Measurements from ENCODE around the gene C19orf81.
A peak's percentile ranks its signal among the peaks of the same experiment; 100 is the strongest.

Gene C19orf81

DNA sequence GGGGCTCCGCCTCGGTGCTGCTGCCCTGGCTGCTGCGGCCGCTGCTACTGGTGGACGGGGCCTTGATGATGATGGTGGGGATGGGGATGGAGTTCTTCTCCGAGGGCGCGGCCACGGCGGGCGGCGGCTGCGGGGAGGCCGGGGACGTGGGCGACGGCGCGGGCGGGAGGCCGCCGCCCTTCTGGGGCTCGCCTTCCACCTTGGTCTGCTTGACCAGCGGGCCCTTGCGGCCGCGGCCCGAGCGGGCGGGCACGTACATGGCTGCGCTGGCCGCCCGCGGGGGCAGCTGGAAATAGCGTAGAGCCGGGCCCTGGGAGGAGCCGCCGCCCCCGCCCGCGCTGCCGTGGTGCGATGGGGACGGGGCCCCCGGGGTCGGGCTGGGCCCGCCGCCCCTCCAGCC lies 19.2 kb downstream of the C19orf81 start:
- no peak for DNase-seq (ENCODE audit: extremely low spot score)
- ChIA-PET CTCF (no interaction called here), POLR2A (no interaction called here)
- TF ChIP-seq NFRKB (IDR thresholded peaks at IDR 0.05) (no peak), FOXM1 (IDR thresholded peaks at IDR 0.05; ENCODE audit: borderline replicate concordance) (no peak), CTBP1 (IDR thresholded peaks at IDR 0.05; ENCODE audit: borderline replicate concordance) (no peak), FOXA1 (IDR thresholded peaks at IDR 0.05) (no peak), ZNF384 (IDR thresholded peaks at IDR 0.05) (no peak), FOXK2 (IDR thresholded peaks at IDR 0.05) (no peak)

GRCh38 chr19:50668879-50669278 lies 19.6 kb downstream of the C19orf81 start:
- POLR2A ChIA-PET, result interaction anchor here (1.0 kb wide), 1 partner anchor 56 kb away, joined by 3 read pairs; no protein-coding TSS in a partner anchor
- DNase-seq (ENCODE audit: extremely low spot score), result no peak
- TF ChIP-seq TARDBP (IDR thresholded peaks at IDR 0.05) (no peak), ZNF384 (IDR thresholded peaks at IDR 0.05) (no peak), ARNT (IDR thresholded peaks at IDR 0.05) (no peak), HDGF (IDR thresholded peaks at IDR 0.05; ENCODE audit: borderline replicate concordance) (no peak), ELF4 (IDR thresholded peaks at IDR 0.05) (no peak), BHLHE40 (IDR thresholded peaks at IDR 0.05; ENCODE audit: borderline replicate concordance) (no peak), L3MBTL2 (conservative IDR thresholded peaks at IDR 0.05) (no peak), FOXM1 (IDR thresholded peaks at IDR 0.05; ENCODE audit: borderline replicate concordance) (no peak), FOXA1 (IDR thresholded peaks at IDR 0.05) (no peak), PKNOX1 (IDR thresholded peaks at IDR 0.05) (no peak), NFRKB (IDR thresholded peaks at IDR 0.05) (no peak), SUZ12 (IDR thresholded peaks at IDR 0.05) (no peak), CTBP1 (IDR thresholded peaks at IDR 0.05; ENCODE audit: borderline replicate concordance) (no peak), SP1 (IDR thresholded peaks at IDR 0.05) (no peak)
- CTCF ChIA-PET, result interaction anchor here (0.6 kb wide), 1 partner anchor 1084 kb away, joined by 3 read pairs; no protein-coding TSS in a partner anchor

DNA sequence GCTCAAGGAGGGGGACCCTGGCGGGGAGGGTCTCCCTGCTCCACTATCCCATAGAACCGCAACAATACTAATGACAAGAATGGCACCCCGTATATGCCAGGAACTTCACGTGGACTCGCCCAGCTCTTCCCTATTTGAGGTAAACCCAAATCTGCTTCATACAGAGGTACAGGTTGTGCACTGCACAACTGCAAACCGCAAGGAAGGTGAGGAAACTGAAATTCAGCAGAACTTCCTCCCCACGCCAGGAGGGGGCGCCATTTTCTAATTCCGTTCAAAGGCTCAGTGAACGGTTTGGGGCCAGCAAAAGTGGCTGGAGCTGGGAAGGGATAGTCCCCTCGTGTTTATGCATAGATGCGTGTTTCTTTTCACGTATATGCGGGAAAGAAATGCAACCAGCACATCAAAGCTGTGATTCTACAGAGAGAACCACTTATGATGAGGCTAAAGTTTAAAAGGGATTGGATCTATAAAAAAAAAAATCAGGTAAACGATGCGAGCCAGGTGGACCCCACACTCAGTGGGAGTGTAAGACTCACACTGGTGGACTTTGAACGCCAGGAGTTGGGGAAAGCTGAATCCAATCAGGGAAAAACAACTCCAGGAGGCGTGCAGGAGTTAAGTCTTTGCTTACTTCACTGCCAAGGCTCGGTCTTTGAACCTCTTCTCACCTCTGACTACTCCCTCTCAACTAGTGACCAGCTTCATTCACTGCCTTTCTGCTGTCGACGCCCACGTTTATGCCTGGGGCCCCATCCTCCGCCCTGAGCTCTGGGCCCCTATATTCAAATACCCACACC lies 20.3 kb downstream of the C19orf81 start:
- ChIA-PET CTCF (interaction anchor here (0.5 to 2.0 kb wide), 11 partner anchors 9 to 1084 kb away, joined by 3 to 10 read pairs (median 5); no protein-coding TSS in a partner anchor), POLR2A (interaction anchor here (1.0 to 1.3 kb wide), 2 partner anchors 30 to 55 kb away, joined by 3 read pairs; no protein-coding TSS in a partner anchor)
- TF ChIP-seq TARDBP (IDR thresholded peaks at IDR 0.05) (peak; percentile 83), FOXM1 (IDR thresholded peaks at IDR 0.05; ENCODE audit: borderline replicate concordance) (no peak)
- peak; percentile 60 for DNase-seq (ENCODE audit: extremely low spot score)

- ChIA-PET CTCF (interaction anchor here (0.5 to 2.0 kb wide), 10 partner anchors 10 to 252 kb away, joined by 3 to 10 read pairs (median 5); no protein-coding TSS in a partner anchor), POLR2A (interaction anchor here (1.0 to 1.3 kb wide), 2 partner anchors 29 to 55 kb away, joined by 3 read pairs; no protein-coding TSS in a partner anchor)
- DNase-seq (ENCODE audit: extremely low spot score), result no peak
- TF ChIP-seq SUZ12 (IDR thresholded peaks at IDR 0.05) (no peak), FOXA1 (IDR thresholded peaks at IDR 0.05) (no peak), L3MBTL2 (conservative IDR thresholded peaks at IDR 0.05) (no peak), FOXK2 (IDR thresholded peaks at IDR 0.05) (no peak), PKNOX1 (IDR thresholded peaks at IDR 0.05) (no peak), LEF1 (IDR thresholded peaks at IDR 0.05; ENCODE audit: borderline replicate concordance) (no peak), CTBP1 (IDR thresholded peaks at IDR 0.05; ENCODE audit: borderline replicate concordance) (no peak)
These were observed 20.8 kb downstream of the C19orf81 start for GRCh38 chr19:50670102-50670380.

- TF ChIP-seq BHLHE40 (IDR thresholded peaks at IDR 0.05; ENCODE audit: borderline replicate concordance) (no peak), CTBP1 (IDR thresholded peaks at IDR 0.05; ENCODE audit: borderline replicate concordance) (no peak), L3MBTL2 (conservative IDR thresholded peaks at IDR 0.05) (no peak), FOXK2 (IDR thresholded peaks at IDR 0.05) (no peak)
- DNase-seq (ENCODE audit: extremely low spot score), result no peak
- ChIA-PET CTCF (no interaction called here), POLR2A (no interaction called here)
These were observed 23.9 kb downstream of the C19orf81 start for GRCh38 chr19:50673118-50673517.

DNA sequence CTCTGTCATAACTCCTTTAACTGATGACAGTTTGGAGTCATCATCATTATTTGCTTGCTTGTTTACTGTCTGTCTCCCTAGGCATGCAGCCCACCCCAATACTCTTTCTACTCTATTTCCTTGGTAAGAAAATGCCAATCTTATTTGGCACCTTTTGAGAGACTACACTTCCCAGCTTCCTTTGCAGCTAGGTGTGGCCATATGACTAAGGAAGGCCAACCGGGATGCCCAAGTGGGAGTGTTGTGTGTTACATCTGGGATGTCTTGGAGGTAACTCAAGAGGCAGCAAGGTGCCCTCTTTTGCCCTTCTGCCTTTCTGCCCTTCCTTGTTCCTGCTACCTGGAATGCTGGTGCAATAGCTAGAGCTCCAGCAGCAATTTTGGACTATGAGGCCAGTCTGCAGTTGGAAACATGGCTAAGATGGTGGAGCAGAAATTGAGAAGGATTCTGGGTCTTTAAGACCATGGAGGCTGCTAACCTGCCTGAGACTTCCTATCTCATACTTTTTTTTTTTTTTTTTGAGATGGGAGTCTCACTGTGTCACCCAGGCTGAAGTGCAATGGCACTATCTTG lies 27.5 kb downstream of the C19orf81 start:
- no peak for DNase-seq (ENCODE audit: extremely low spot score)
- ChIA-PET CTCF (interaction anchor here (0.6 kb wide), 1 partner anchor 106 kb away, joined by 3 read pairs; no protein-coding TSS in a partner anchor), POLR2A (interaction anchor here (0.9 kb wide), 1 partner anchor 128 kb away, joined by 3 read pairs; no protein-coding TSS in a partner anchor)
- TF ChIP-seq PKNOX1 (IDR thresholded peaks at IDR 0.05) (no peak), ARNT (IDR thresholded peaks at IDR 0.05) (no peak), TARDBP (IDR thresholded peaks at IDR 0.05) (no peak), NFRKB (IDR thresholded peaks at IDR 0.05) (no peak), L3MBTL2 (conservative IDR thresholded peaks at IDR 0.05) (no peak), SP1 (IDR thresholded peaks at IDR 0.05) (no peak), HDGF (IDR thresholded peaks at IDR 0.05; ENCODE audit: borderline replicate concordance) (no peak), FOXK2 (IDR thresholded peaks at IDR 0.05) (no peak)
